ENCODE measurements around the gene EFHC2. TPM values are rescaled to one million over a fixed set of nuclear protein-coding genes. Genes with fewer than 3 reads are reported as not detected.
"Not testable (repeated sequence)": the region's sequence is repeated elsewhere in the genome, so short reads cannot be mapped to it uniquely, and the experiment has no call there.

The EFHC2 gene
- total and polyA plus RNA-seq, 2 of the 8 experiments (the other 6 are each of a cell fraction or from before 2014, with no cell fraction given) = 1.8 to 3.4 TPM

DNA sequence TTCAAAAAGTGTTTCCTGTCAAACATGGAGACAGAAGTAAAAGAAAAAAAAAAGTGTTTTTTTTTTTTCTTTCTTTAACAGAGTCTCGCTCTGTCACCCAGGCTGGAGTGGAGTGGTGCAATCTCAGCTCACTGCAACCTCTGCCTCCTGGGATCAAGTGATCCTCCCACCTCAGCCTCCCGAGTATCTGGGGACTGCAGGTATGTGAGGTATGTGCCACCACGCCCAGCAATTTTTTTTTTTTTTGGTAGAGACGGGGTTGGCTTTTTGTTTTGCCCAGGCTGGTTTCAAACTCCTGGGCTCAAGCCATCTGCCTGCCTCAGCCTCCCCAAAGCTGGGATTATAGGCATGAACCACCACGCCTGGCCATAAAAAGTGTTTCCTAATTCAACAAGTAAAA, 155.6 kb downstream of the EFHC2 start:
- not testable (repeated sequence) for H3K4me1 ChIP-seq (replicated peaks in 1 of 4; ENCODE audit: control insufficient read depth in 3 of 4, insufficient read depth in 4 of 4, low read length in 3 of 4); H3K9ac ChIP-seq (replicated peaks in 1 of 4; ENCODE audit: extremely low read depth in 1 of 4, low read depth in 3 of 4, low read length in 3 of 4); H3K27me3 ChIP-seq (replicated peaks in 1 of 4; ENCODE audit: control insufficient read depth in 3 of 4, extremely low read depth in 1 of 4, insufficient read depth in 3 of 4, low read length in 3 of 4); H4K20me1 ChIP-seq (replicated peaks in 1 of 2; ENCODE audit: control insufficient read depth in 1 of 2, insufficient read depth in 2 of 2, low read length in 2 of 2); H3K9me3 ChIP-seq (ENCODE audit: insufficient read depth in 2 of 2, low read depth in 1 of 2, low read length in 1 of 2); H3K4ac ChIP-seq (replicated peaks; ENCODE audit: insufficient read length, low read depth, low read length); H3K23ac ChIP-seq (ENCODE audit: insufficient read length); H2AK5ac ChIP-seq (ENCODE audit: low read depth, low read length); H2BK20ac ChIP-seq (ENCODE audit: low read length); H4K5ac ChIP-seq (ENCODE audit: insufficient read length, low read depth, low read length); H3K18ac ChIP-seq (ENCODE audit: extremely low read depth, low read length); H3K4me2 ChIP-seq (ENCODE audit: insufficient read depth in 1 of 2, low read depth in 2 of 2, low read length in 2 of 2); H2BK15ac ChIP-seq (ENCODE audit: low read length); H3K56ac ChIP-seq (replicated peaks; ENCODE audit: insufficient read length, low read depth, low read length); H2BK5ac ChIP-seq (ENCODE audit: low read depth, low read length); H3K27ac ChIP-seq (ENCODE audit: low read depth, low read length); DNase-seq (ENCODE audit: low read depth in 1 of 2, low spot score in 2 of 2); H3K14ac ChIP-seq (ENCODE audit: insufficient read length); FAIRE-seq; H3K36me3 ChIP-seq (ENCODE audit: control insufficient read depth in 2 of 4, insufficient read depth in 4 of 4, low read length in 3 of 4); H2AFZ ChIP-seq (ENCODE audit: low read length); H3K79me1 ChIP-seq (ENCODE audit: low read depth, low read length); H2BK120ac ChIP-seq (replicated peaks; ENCODE audit: low read depth, low read length); H4K91ac ChIP-seq (replicated peaks; ENCODE audit: insufficient read length, low read length); H3K23me2 ChIP-seq (ENCODE audit: low read depth, low read length); H3K79me2 ChIP-seq (ENCODE audit: control insufficient read depth in 1 of 2, insufficient read depth in 2 of 2, low read length in 2 of 2); H2BK12ac ChIP-seq (ENCODE audit: low read depth, low read length); H4K8ac ChIP-seq (ENCODE audit: extremely low read depth, insufficient read depth, low read length); H3K4me3 ChIP-seq (ENCODE audit: extremely low read depth in 1 of 4, insufficient read depth in 2 of 4, low read depth in 3 of 4, low read length in 4 of 4)
- CTCF ChIA-PET (ENCODE audit: partially characterized antibody) = interaction anchor here (0.7 kb wide), 2 partner anchors 72 to 555 kb away, joined by 4 to 5 read pairs; no protein-coding TSS in a partner anchor
- POLR2A ChIA-PET (ENCODE audit: partially characterized antibody) = interaction anchor here (0.6 kb wide), 1 partner anchor 10 kb away, joined by 4 read pairs; no protein-coding TSS in a partner anchor
- WGBS, 2 experiments (ENCODE audit: extremely low coverage in 1 of 2, insufficient coverage in 1 of 2, insufficient read length in 1 of 2, insufficient replicate concordance in 2 of 2, low coverage in 1 of 2, low lambda C conversion rate in 2 of 2, missing lambda C conversion rate in 1 of 2) = 81% methylated on average over 4 of the region's 5 CpGs; no CpG with 5 or more reads in 1 of the 2 experiments
